OCI-LY3 (cell line): Measurements from ENCODE around the gene LRRC9.
"Not testable (repeated sequence)": the region's sequence is repeated elsewhere in the genome, so short reads cannot be mapped to it uniquely, and the experiment has no call there.

ENCODE experiments used
- H2AFZ ChIP-seq: fragments of 200-600, 300-600 bp; shearing (Covaris generic); 2 replicates; pipeline ENCODE4 v1.6.0; 2014; ENCODE audit warnings: antibody characterized with exemption, low read depth, low read length
- H3K27ac ChIP-seq: fragments of 200-600, 300-600 bp; sonication (generic); 2 replicates; pipeline ENCODE4 v1.5.1; 2014; ENCODE audit warnings: mild to moderate bottlenecking, low read length, moderate library complexity, mixed read lengths
- H3K27me3 ChIP-seq: fragments of 200-600, 300-600 bp; sonication (generic); 2 replicates; pipeline ENCODE4 v1.6.1; 2014; ENCODE audit warnings: low read depth, low read length, mixed read lengths
- H3K36me3 ChIP-seq: fragments of 200-600, 300-600 bp; sonication (generic); replicated peaks from 2 replicates; pipeline ENCODE3; 2014; ENCODE audit warnings: low read depth, low read length, mixed read lengths
- H3K4me1 ChIP-seq: fragments of 300-600, 200-600 bp; sonication (generic); 2 replicates; pipeline ENCODE4 v1.6.1; 2014; ENCODE audit warnings: low read length, mixed read lengths
- H3K4me2 ChIP-seq: fragments of 200-600, 300-600 bp; sonication (generic); 2 replicates; pipeline ENCODE4 v1.6.1; 2014; ENCODE audit warnings: low read length, mixed read lengths
- H3K4me3 ChIP-seq: fragments of 300-600, 200-600 bp; sonication (generic); 2 replicates; pipeline ENCODE4 v1.5.1; 2014; ENCODE audit warnings: antibody characterized with exemption, mild to moderate bottlenecking, low read length, moderate library complexity
- H3K79me2 ChIP-seq: fragments of 300-600, 200-600 bp; shearing (Covaris generic); 2 replicates; pipeline ENCODE4 v1.6.1; 2014; ENCODE audit warnings: mild to moderate bottlenecking, low read length, mixed read lengths
- H3K9ac ChIP-seq: fragments of 300-600, 200-600 bp; shearing (Covaris generic); 2 replicates; pipeline ENCODE4 v1.6.0; 2014; ENCODE audit warnings: mild to moderate bottlenecking, low read length, moderate library complexity
- H3K9me3 ChIP-seq: fragments of 200-600, 300-600 bp; shearing (Covaris generic); 2 replicates; pipeline ENCODE4 v1.6.1; 2014; ENCODE audit warnings: low read length, mixed read lengths; ENCODE audit not compliant: insufficient read depth
- H4K20me1 ChIP-seq: fragments of 200-600, 300-600 bp; sonication (generic); 2 replicates; pipeline ENCODE4 v1.6.1; 2016; ENCODE audit warnings: low read length, mixed read lengths; ENCODE audit not compliant: insufficient read depth
- EZH2phosphoT487 ChIP-seq: fragments of 200-600 bp; shearing (Covaris generic); IDR thresholded peaks from 2 replicates; pipeline ENCODE4 v1.6.1; 2018; ENCODE audit warnings: antibody characterized with exemption, mixed run types, low read depth
- TF ChIP-seq, protein P1 (sequence below): fragments of 200-600, 300-600 bp; sonication (generic); IDR thresholded peaks from 2 replicates; pipeline ENCODE4 v1.5.1; 2014; ENCODE audit warnings: antibody characterized with exemption, low read length, low read depth

LRRC9 gene

DNA sequence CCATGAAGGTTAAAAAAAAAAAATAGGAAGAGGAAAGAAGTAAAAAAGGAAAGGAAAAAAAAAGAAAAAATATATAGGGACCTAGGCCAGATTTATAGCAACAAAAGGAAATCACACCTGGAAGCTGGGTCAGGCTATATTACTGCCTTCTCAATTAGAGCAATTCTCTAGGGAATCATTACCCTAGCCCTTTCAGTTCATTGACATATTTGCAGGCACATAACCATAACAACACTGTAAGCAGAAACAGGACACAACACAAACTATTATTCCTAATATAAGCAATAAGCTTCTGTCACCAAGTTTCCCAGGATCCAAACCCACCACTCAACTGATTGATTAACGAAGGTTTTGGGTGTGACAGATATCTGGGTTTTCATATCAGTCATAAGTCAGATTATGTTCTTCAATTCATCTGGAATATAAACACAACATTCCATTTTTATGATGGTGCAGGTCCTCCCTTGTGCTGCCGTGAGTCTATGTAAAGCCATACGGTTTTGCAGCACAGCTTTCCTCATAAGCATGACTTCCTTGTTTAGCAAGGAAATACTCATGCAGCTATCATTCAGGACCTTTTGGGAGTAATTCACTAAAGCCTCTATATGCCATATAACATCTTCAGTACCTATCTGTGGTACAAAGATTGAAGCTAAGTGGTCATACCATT is 176.0 kb downstream of the LRRC9 start:
- Histone ChIP-seq H3K4me2 (no peak overlapping the region), H3K36me3 (peaks cover 19% of the 10 kb centered on the region), H3K4me1 (peaks cover 24% of the 10 kb centered on the region), H3K4me3 (no peak overlapping the region), H3K9ac (no peak overlapping the region), H3K27ac (no peak overlapping the region), H3K79me2 (peaks cover 80% of the 10 kb centered on the region), H3K9me3 (no peaks in the 10 kb centered on the region), H4K20me1 (peaks cover 14% of the 10 kb centered on the region; the same call in 1 of the 2 replicates), H2AFZ (no peak overlapping the region), H3K27me3 (no peaks in the 10 kb centered on the region)
- TF ChIP-seq, protein P1, sequence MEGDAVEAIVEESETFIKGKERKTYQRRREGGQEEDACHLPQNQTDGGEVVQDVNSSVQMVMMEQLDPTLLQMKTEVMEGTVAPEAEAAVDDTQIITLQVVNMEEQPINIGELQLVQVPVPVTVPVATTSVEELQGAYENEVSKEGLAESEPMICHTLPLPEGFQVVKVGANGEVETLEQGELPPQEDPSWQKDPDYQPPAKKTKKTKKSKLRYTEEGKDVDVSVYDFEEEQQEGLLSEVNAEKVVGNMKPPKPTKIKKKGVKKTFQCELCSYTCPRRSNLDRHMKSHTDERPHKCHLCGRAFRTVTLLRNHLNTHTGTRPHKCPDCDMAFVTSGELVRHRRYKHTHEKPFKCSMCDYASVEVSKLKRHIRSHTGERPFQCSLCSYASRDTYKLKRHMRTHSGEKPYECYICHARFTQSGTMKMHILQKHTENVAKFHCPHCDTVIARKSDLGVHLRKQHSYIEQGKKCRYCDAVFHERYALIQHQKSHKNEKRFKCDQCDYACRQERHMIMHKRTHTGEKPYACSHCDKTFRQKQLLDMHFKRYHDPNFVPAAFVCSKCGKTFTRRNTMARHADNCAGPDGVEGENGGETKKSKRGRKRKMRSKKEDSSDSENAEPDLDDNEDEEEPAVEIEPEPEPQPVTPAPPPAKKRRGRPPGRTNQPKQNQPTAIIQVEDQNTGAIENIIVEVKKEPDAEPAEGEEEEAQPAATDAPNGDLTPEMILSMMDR: no peak
- no peak for TF ChIP-seq EZH2phosphoT487

DNA sequence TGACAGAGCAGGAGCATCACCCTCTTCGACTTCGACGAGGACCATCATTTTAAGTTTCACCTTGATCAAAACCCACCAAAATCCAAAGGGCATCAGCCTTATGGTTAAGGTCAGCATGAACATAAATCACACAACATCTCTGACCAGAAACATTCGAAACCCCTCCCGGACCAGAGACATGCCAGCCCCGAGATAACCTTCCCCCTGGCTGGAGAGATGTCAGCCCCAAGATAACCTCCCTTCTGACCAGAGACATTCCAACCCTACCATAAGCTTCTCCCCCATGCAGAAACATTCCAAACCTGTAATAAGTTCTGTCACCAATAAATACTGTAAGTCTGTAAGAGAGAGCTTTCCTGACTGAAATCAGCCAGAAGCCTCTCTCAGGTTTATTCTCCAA is 178.0 kb downstream of the LRRC9 start:
- Histone ChIP-seq H3K4me1 (peaks cover 24% of the 10 kb centered on the region), H4K20me1 (peaks cover 14% of the 10 kb centered on the region; the same call in 1 of the 2 replicates), H3K27me3 (no peaks in the 10 kb centered on the region), H3K27ac (no peak overlapping the region), H3K9me3 (no peaks in the 10 kb centered on the region), H3K4me2 (no peak overlapping the region), H2AFZ (no peak overlapping the region), H3K9ac (no peak overlapping the region), H3K79me2 (peaks cover 88% of the 10 kb centered on the region), H3K4me3 (no peak overlapping the region), H3K36me3 (peaks cover 28% of the 10 kb centered on the region)
- no peak for TF ChIP-seq EZH2phosphoT487
- TF ChIP-seq, protein P1: no peak

DNA sequence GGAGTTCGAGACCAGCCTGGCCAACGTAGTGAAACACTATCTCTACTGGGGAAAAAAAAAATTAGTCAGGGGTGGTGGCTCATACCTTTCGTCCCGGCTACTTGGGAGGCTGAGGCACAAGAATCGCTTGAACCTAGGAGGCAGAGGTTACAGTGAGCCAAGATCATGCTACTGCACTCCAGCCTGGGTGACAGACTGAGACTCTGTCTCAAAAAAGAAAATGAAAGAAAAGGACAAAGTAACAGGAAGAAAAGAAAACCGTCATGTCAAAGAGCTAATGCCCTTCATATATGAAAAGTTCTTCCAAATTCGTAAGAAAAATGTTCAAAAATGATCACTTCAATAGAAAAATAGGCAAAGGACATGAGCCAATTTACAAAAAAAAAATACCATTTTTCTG is 179.9 kb downstream of the LRRC9 start:
- H4K20me1 ChIP-seq: not testable (repeated sequence)

DNA sequence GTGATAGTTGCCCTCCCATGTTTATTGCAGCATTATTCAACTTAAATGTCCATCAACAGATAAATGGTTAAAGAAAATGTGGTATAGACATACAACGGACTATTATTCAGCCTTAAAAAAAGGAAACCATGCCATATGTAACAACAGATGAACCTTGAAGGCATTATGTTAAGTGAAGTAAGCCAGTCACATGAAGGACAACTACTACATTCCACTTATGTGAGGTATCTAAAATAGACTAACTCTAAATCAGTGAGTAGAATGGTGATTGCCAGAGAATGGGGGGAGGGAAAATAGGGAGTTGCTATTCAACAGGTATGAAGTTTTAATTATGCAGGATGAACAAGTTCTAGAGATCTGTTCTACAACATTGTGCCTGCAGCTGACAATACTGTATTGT is 181.8 kb downstream of the LRRC9 start:
- H4K20me1 ChIP-seq: no peaks in the 10 kb centered on the region
- peaks cover 82% of the 10 kb centered on the region for H3K79me2 ChIP-seq
- TF ChIP-seq, protein P1: no peak
- TF ChIP-seq EZH2phosphoT487: no peak
- H3K27me3 ChIP-seq: no peaks in the 10 kb centered on the region
- H2AFZ ChIP-seq: no peak overlapping the region
- H3K4me3 ChIP-seq: no peak overlapping the region
- H3K4me2 ChIP-seq: no peak overlapping the region
- H3K9ac ChIP-seq: no peak overlapping the region
- peaks cover 48% of the 10 kb centered on the region for H3K36me3 ChIP-seq
- peaks cover 17% of the 10 kb centered on the region for H3K4me1 ChIP-seq
- H3K27ac ChIP-seq: no peak overlapping the region
- no peaks in the 10 kb centered on the region for H3K9me3 ChIP-seq

More for the DNA sequence above, 179.9 kb downstream of the LRRC9 start:
- not testable (repeated sequence) for H3K27ac ChIP-seq, H2AFZ ChIP-seq, H3K4me2 ChIP-seq, H3K4me3 ChIP-seq, H3K9me3 ChIP-seq, H3K9ac ChIP-seq, H3K27me3 ChIP-seq
- Histone ChIP-seq H3K36me3 (peaks cover 44% of the 10 kb centered on the region), H3K4me1 (peaks cover 13% of the 10 kb centered on the region), H3K79me2 (peaks cover 85% of the 10 kb centered on the region)
